ENCODE measurements around the gene OR2T3.
"Not testable (repeated sequence)": the region's sequence is repeated elsewhere in the genome, so short reads cannot be mapped to it uniquely, and the experiment has no call there.

The OR2T3 gene

GRCh38 chr1:248475660-248476059 lies 2.5 kb downstream of the OR2T3 start:
- DNase-seq = not testable (repeated sequence)

- DNase-seq = not testable (repeated sequence)
Observed at GRCh38 chr1:248481686-248482579, 8.8 kb downstream of the OR2T3 start.

DNA sequence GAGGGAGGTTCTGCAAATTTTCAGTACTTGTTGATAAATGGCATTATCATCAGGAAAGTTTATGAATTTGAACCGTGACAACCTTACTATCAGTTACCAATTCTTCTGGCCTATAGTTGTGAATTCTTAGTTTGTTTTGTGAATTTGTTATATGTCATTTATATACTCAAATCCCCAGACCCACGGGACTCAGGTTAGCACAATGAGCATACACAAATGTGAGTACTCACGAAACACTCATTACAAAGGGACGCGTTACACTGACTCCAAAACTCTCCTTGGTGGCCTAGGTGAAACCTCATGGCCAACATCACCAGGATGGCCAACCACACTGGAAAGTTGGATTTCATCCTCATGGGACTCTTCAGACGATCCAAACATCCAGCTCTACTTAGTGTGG lies 15.1 kb downstream of the OR2T3 start, which contains the start of gene OR2T5:
OR2T5 (plus strand) TSS at position 301 of the 400 bp plus-strand sequence; CDS start at position 301, 0 bp downstream.
- DNase-seq = not testable (repeated sequence)

DNA sequence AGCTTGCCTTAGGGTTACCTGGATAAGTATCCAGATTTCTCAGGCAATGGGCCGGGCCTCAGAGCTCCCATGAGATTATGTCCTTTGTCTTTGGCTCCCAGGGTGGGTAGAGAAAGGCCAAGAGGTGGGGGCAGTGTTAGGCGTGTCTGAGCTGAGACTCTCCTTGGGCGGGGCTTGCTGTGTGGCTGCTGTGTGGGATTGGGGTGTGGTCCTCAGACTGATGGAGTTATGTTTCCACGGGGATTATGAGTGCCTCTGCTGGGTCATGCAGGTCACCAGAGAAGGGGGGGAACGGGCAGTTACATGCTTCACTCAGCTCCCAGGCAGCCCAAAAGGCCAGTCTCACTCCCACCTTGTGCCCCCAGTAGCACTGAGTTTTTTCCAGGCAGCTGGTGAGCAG lies 23.5 kb downstream of the OR2T3 start:
- not testable (repeated sequence) for DNase-seq

- DNase-seq = not testable (repeated sequence)
Observed at GRCh38 chr1:248500305-248501035, 27.3 kb downstream of the OR2T3 start.

DNA sequence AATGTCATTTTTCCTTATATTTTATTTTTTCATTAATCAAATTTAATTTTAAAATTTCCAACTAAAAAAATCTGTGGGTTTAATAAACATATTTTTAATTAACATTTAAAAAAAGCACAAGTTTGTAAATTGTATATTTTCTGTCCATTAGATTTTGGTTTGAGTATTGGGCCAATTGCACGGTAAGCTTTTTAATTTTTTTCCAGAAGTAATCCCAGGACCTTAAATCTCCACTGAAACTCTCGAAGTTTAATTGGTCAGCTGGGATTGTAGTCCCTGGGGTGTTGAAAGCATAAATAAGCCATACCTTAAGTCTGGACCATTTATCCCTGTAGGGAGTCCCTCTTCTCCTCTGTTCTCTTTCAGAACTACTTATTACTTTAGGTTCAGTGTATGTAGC lies 34.6 kb downstream of the OR2T3 start, which contains the start of gene OR2G6:
OR2G6 (plus strand) TSS at position 301 of the 400 bp plus-strand sequence. CDS start 13,574 bp downstream, outside the sequence.
- DNase-seq = not testable (repeated sequence)

GRCh38 chr1:248510217-248510616 lies 37.1 kb downstream of the OR2T3 start:
- not testable (repeated sequence) for DNase-seq

DNA sequence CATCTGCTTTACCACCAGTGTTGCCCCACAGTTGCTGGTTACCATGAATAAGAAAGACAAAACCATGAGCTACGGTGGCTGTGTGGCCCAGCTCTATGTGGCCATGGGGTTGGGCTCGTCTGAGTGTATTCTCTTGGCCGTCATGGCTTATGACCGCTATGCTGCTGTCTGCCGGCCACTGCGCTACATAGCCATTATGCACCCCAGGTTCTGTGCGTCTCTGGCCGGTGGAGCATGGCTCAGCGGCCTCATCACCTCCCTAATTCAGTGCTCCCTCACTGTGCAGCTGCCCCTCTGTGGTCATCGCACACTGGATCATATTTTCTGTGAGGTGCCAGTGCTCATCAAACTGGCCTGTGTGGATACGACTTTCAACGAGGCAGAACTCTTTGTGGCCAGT lies 48.7 kb downstream of the OR2T3 start:
- no peak for DNase-seq
